Thyroid gland (tissue), 4 donors: ENCODE results near the gene NAXE. TPM values are rescaled to one million over a fixed set of nuclear protein-coding genes. Genes with fewer than 3 reads are reported as not detected.

Experiments
- DNase-seq, 2 donors: peaks; one replicate each; pipeline ENCODE4 v3.0.0-alpha.2; 2019
- H3K27ac ChIP-seq, 3 donors: fragments of 200-600 bp; sonication (generic); 1 replicate in 2 of 3; 2 replicates in 1 of 3; pipeline ENCODE4 v1.5.1; 2016 to 2019; ENCODE audit warnings: mild to moderate bottlenecking in 1 of 3, moderate library complexity in 1 of 3
- H3K27me3 ChIP-seq: fragments of 200-600 bp; sonication (generic); one replicate; pipeline ENCODE4 v1.5.1; 2019
- H3K36me3 ChIP-seq, 2 donors: fragments of 200-600 bp; sonication (generic); one replicate each; pipeline ENCODE4 v1.5.1; 2016 to 2019
- H3K4me1 ChIP-seq, 2 donors: fragments of 200-600 bp; sonication (generic); one replicate each; pipeline ENCODE4 v1.5.1; 2017 to 2019
- H3K4me3 ChIP-seq, 3 donors: fragments of 200-600 bp; sonication (generic); replicated peaks in 1 of 3; 1 replicate in 2 of 3; 2 replicates in 1 of 3; pipeline ENCODE4 v1.5.1; 2016; ENCODE audit warnings: mild to moderate bottlenecking in 1 of 3
- H3K9me3 ChIP-seq: fragments of 200-600 bp; sonication (generic); one replicate; pipeline ENCODE4 v1.5.1; 2017
- POLR2A ChIP-seq, 2 donors: fragments of 450-650 bp; IDR thresholded peaks; one replicate each; pipeline ENCODE4 v1.6.1; 2017; ENCODE audit warnings: antibody characterized with exemption in 2 of 2, mild to moderate bottlenecking in 2 of 2, moderate library complexity in 1 of 2
- WGBS, 2 donors: methylation state at CpG; one replicate each; pipeline ENCODE4 v1.1.5; 2017; 5-methylcytosine and 5-hydroxymethylcytosine counted together
- intact Hi-C: fragments of 100-400 bp; cut with DNase I; formaldehyde crosslinking; loops from one replicate; pipeline ENCODE4 v1.15.1; 2023
- total RNA-seq, 4 donors: library from RNA; depleted of rRNA; stranded (reverse); fragments of >200 nt; gene quantifications; one replicate each; pipeline ENCODE4 v1.2.3, GENCODE V29; 2016
- TF ChIP-seq, protein P1 (sequence below), 6 experiments: fragments of 200-600 bp in 3 of 6; fragments of 450-650 bp in 3 of 6; sonication (generic) in 3 of 6; IDR thresholded peaks; one replicate each; pipeline ENCODE4 v1.5.1; 2016 to 2019; ENCODE audit warnings: antibody characterized with exemption in 6 of 6, mild to moderate bottlenecking in 2 of 6, inconsistent platforms in 1 of 6, moderate library complexity in 1 of 6

The NAXE gene
- total RNA-seq, 4 donors from 2014 or later = 69.1 to 176 (median 117) TPM

DNA sequence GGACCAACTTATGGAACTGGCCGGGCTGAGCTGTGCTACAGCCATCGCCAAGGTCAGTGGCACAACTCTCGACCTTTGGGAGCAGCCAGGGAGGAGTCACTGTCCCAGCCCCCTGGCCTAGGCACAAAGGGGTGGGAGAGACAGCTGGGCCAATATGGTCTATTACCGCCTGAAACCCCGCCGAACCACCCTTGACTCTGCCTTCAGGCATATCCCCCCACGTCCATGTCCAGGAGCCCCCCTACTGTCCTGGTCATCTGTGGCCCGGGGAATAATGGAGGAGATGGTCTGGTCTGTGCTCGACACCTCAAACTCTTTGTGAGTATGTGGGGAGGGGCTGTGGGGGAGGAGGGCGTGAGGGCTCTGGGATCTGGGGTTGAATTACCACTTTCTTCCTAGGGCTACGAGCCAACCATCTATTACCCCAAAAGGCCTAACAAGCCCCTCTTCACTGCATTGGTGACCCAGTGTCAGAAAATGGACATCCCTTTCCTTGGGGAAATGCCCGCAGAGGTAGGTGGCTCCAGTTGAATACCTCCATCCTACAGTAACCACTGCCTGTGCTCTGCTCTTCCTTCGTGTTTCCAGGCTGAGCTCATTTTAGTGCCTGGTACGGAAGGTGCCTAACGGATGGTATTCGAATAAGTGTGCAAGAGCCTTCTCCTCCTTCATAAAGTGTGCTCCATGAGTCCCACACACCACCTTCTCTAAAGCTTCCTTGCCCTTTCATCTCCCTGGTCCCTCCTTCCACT lies 758 bp downstream of the NAXE start:
- 48 to 49% methylated on average over 16 of the region's 16 CpGs for WGBS, 2 donors
- Histone ChIP-seq H3K27me3 (no peaks in the 10 kb centered on the region), H3K4me3 (peak overlapping the region; percentile 30 to 68 (median 44)), H3K9me3 (no peaks in the 10 kb centered on the region), H3K4me1 (peaks cover 11 to 12% of the 10 kb centered on the region in 2 donors), H3K27ac (peak overlapping the region in 2 of 3 donors; percentile 72 to 83), H3K36me3 (peaks cover 6 to 23% of the 10 kb centered on the region in 2 donors)
- intact Hi-C loops = loop anchor here (5.0 kb wide), 1 partner anchor 85 kb away; no protein-coding TSS in a partner anchor
- DNase-seq = no peak
- TF ChIP-seq, protein P1, sequence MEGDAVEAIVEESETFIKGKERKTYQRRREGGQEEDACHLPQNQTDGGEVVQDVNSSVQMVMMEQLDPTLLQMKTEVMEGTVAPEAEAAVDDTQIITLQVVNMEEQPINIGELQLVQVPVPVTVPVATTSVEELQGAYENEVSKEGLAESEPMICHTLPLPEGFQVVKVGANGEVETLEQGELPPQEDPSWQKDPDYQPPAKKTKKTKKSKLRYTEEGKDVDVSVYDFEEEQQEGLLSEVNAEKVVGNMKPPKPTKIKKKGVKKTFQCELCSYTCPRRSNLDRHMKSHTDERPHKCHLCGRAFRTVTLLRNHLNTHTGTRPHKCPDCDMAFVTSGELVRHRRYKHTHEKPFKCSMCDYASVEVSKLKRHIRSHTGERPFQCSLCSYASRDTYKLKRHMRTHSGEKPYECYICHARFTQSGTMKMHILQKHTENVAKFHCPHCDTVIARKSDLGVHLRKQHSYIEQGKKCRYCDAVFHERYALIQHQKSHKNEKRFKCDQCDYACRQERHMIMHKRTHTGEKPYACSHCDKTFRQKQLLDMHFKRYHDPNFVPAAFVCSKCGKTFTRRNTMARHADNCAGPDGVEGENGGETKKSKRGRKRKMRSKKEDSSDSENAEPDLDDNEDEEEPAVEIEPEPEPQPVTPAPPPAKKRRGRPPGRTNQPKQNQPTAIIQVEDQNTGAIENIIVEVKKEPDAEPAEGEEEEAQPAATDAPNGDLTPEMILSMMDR (IDR thresholded peaks at IDR 0.05) = no peak
- TF ChIP-seq POLR2A (IDR thresholded peaks at IDR 0.05) = no peak

DNA sequence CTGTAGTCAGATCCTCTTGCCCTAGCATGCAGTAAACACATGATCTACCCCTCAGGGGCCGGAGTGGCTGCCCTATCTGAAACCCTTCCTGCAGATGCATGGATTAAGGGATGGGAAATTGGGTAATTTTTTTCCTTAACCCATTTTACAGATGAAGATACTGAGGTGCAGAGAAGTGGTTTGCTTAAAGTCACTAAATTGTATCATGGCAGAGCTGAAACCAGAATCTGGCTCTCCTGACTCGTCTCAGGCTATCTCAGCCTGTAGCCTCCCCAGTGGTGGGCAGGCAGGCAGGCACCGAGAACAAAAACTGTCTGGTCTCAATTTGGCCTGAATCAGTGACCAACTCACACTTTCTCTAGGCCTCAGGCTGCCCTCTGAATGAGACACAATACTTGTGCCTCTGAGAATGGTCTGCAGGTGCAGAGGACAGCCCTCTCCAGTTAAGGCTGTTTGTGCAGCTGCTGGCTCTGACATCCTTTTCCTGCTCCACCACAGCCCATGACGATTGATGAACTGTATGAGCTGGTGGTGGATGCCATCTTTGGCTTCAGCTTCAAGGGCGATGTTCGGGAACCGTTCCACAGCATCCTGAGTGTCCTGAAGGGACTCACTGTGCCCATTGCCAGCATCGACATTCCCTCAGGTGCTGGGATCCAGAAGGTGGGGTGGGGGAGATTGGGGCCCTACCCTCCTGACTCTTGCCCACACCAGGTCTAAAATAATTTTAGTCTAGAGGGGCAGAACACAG lies 1.5 kb downstream of the NAXE start:
- Histone ChIP-seq H3K4me1 (peaks cover 11 to 12% of the 10 kb centered on the region in 2 donors), H3K27ac (no peak overlapping the region), H3K36me3 (peaks cover 8 to 23% of the 10 kb centered on the region in 2 donors), H3K4me3 (no peak overlapping the region), H3K27me3 (no peaks in the 10 kb centered on the region), H3K9me3 (no peaks in the 10 kb centered on the region)
- DNase-seq = no peak
- 79 to 88% methylated on average over 8 of the region's 8 CpGs for WGBS, 2 donors
- intact Hi-C loops = loop anchor here (5.0 kb wide), 1 partner anchor 86 kb away; no protein-coding TSS in a partner anchor
- TF ChIP-seq POLR2A (IDR thresholded peaks at IDR 0.05) = no peak
- TF ChIP-seq, protein P1 (IDR thresholded peaks at IDR 0.05) = no peak

DNA sequence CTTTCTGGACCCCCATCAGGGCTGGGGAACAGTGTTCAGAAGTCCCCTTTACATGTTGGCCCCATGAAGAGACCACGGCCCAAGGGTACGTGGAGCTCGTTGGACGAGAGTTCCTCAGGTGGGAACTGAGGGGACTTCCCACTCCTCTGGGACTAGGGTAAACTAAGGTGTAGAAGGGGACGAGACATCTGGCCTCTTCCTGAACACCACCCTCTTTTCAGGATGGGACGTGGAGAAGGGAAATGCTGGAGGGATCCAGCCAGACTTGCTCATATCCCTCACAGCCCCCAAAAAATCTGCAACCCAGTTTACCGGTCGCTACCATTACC lies 2.0 kb downstream of the NAXE start:
- no peak for DNase-seq
- WGBS, 2 donors = 91 to 94% methylated on average over 6 to 8 of the region's 8 CpGs
- Histone ChIP-seq H3K4me3 (no peak overlapping the region), H3K27me3 (no peaks in the 10 kb centered on the region), H3K9me3 (no peaks in the 10 kb centered on the region), H3K4me1 (peaks cover 11 to 12% of the 10 kb centered on the region in 2 donors), H3K36me3 (peaks cover 8 to 23% of the 10 kb centered on the region in 2 donors), H3K27ac (no peak overlapping the region)
- TF ChIP-seq, protein P1 (IDR thresholded peaks at IDR 0.05) = no peak
- TF ChIP-seq POLR2A (IDR thresholded peaks at IDR 0.05) = no peak
- intact Hi-C loops = loop anchor here (5.0 kb wide), 1 partner anchor 86 kb away; no protein-coding TSS in a partner anchor

DNA sequence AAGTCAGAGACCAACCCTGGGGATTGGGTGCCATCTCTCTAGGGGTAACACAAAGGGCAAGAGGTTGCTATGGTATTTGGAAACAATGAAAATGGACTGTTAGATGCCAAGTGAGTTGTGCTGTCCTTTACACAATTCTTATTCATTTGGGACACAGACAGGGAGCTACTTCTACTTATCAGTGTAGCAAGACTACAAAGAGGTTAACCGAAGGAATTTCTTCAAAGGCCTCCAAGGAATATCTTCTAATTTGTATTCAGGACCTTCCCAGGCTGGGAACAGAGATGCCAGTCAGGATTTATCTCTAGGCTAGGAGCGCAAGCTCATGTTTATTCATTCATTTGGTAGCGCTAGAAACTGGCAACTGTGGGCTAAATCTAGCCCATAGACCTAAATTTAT lies 2.6 kb downstream of the NAXE start:
- no peak overlapping the region for H3K4me3 ChIP-seq
- H3K27me3 ChIP-seq = no peaks in the 10 kb centered on the region
- H3K36me3 ChIP-seq = peaks cover 8 to 23% of the 10 kb centered on the region in 2 donors
- no peak for TF ChIP-seq POLR2A (IDR thresholded peaks at IDR 0.05)
- TF ChIP-seq, protein P1 (IDR thresholded peaks at IDR 0.05) = no peak
- no peaks in the 10 kb centered on the region for H3K9me3 ChIP-seq
- H3K27ac ChIP-seq = no peak overlapping the region
- H3K4me1 ChIP-seq = peaks cover 11 to 12% of the 10 kb centered on the region in 2 donors
- no peak for DNase-seq
- intact Hi-C loops = loop anchor here (5.0 kb wide), 1 partner anchor 87 kb away; no protein-coding TSS in a partner anchor
- 85 to 94% methylated on average over 3 of the region's 3 CpGs for WGBS, 2 donors
